Measurements from ENCODE around the gene SHOX. TPM values are rescaled to one million over a fixed set of nuclear protein-coding genes. Genes with fewer than 3 reads are reported as not detected.

Gene SHOX
- total RNA-seq, 1 experiment from 2014 or later, result not detected

DNA sequence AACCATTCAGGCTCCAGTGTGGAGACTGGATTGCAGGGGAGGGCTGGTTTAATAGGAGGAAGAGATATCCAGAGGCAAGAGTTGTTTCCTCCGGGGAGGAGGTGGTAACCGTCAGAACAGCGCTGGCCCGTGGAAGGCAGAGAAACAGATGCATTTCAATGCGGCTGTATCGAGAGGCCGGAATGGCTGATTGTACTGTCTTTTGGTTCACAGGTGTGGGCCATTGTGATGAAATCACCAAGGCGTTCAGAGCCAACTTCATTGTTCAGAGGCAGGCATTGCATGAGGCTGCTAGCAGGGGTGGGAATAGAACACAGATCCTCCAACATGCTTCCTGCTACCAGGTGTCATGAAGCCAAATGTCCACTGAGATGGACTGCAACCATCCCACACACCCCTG lies 53.0 kb downstream of the SHOX start:
- H3K9me2 ChIP-seq (ENCODE audit: insufficient read depth), result no peaks in the 10 kb centered on the region
- H4K20me1 ChIP-seq (ENCODE audit: insufficient read depth), result no peaks in the 10 kb centered on the region
- no peaks in the 10 kb centered on the region; the same call in 1 of the 2 replicates for H3K27me3 ChIP-seq (ENCODE audit: insufficient read depth, low read length)
- intact Hi-C loops (cut with micrococcal nuclease), result no loop called here
- no peaks in the 10 kb centered on the region for H3K9me3 ChIP-seq (ENCODE audit: control insufficient read depth in 1 of 2, insufficient read depth in 1 of 2, low read depth in 1 of 2, low read length in 2 of 2)
- ATAC-seq (no peak), DNase-seq (ENCODE audit: low read depth, low spot score) (no peak)
- H3K4me3 ChIP-seq (replicated peaks in 1 of 2; ENCODE audit: low read depth in 1 of 2, low read length in 2 of 2), result no peak overlapping the region
- POLR2A ChIA-PET, result no interaction called here
- H3K36me3 ChIP-seq (ENCODE audit: control insufficient read depth in 1 of 2, insufficient read depth in 2 of 2, low read length in 2 of 2), result no peaks in the 10 kb centered on the region
- RAD21 ChIA-PET (ENCODE audit: low non-redundant PET in 1 of 2, low total read pairs in 2 of 2, uncharacterized antibody in 2 of 2, unreplicated experiment in 2 of 2), result no interaction called here
- no peak overlapping the region for H3K4me2 ChIP-seq (ENCODE audit: low read length)
- CTCF ChIA-PET, result no interaction called here
- TF ChIP-seq RAD21 (IDR thresholded peaks at IDR 0.05; ENCODE audit: low read depth), result no peak
- TF ChIP-seq POLR2AphosphoS5 (IDR thresholded peaks at IDR 0.05; ENCODE audit: low read depth, low read length), result no peak
- TF ChIP-seq ZNF274 (IDR thresholded peaks at IDR 0.05; ENCODE audit: low read depth, low read length), result no peak
- no peak for TF ChIP-seq FOSL1 (IDR thresholded peaks at IDR 0.05; ENCODE audit: low read depth)
- TF ChIP-seq ELF1 (IDR thresholded peaks at IDR 0.05; ENCODE audit: borderline replicate concordance, low read depth), result no peak
- TF ChIP-seq, protein P1, sequence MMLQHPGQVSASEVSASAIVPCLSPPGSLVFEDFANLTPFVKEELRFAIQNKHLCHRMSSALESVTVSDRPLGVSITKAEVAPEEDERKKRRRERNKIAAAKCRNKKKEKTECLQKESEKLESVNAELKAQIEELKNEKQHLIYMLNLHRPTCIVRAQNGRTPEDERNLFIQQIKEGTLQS (IDR thresholded peaks at IDR 0.05), result no peak
- TF ChIP-seq, protein P2, sequence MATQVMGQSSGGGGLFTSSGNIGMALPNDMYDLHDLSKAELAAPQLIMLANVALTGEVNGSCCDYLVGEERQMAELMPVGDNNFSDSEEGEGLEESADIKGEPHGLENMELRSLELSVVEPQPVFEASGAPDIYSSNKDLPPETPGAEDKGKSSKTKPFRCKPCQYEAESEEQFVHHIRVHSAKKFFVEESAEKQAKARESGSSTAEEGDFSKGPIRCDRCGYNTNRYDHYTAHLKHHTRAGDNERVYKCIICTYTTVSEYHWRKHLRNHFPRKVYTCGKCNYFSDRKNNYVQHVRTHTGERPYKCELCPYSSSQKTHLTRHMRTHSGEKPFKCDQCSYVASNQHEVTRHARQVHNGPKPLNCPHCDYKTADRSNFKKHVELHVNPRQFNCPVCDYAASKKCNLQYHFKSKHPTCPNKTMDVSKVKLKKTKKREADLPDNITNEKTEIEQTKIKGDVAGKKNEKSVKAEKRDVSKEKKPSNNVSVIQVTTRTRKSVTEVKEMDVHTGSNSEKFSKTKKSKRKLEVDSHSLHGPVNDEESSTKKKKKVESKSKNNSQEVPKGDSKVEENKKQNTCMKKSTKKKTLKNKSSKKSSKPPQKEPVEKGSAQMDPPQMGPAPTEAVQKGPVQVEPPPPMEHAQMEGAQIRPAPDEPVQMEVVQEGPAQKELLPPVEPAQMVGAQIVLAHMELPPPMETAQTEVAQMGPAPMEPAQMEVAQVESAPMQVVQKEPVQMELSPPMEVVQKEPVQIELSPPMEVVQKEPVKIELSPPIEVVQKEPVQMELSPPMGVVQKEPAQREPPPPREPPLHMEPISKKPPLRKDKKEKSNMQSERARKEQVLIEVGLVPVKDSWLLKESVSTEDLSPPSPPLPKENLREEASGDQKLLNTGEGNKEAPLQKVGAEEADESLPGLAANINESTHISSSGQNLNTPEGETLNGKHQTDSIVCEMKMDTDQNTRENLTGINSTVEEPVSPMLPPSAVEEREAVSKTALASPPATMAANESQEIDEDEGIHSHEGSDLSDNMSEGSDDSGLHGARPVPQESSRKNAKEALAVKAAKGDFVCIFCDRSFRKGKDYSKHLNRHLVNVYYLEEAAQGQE (IDR thresholded peaks at IDR 0.05; ENCODE audit: low read depth), result no peak
- no peak for TF ChIP-seq TCF7L2 (IDR thresholded peaks at IDR 0.05; ENCODE audit: borderline replicate concordance, extremely low read depth, insufficient read depth, insufficient read length)
- TF ChIP-seq EGR1 (IDR thresholded peaks at IDR 0.05; ENCODE audit: low read depth), result no peak
- no peak for TF ChIP-seq SRF (IDR thresholded peaks at IDR 0.05; ENCODE audit: low read depth)
- no peak for TF ChIP-seq CEBPB (IDR thresholded peaks at IDR 0.05; ENCODE audit: low read depth)
- no peak for TF ChIP-seq CBX3 (IDR thresholded peaks at IDR 0.05; ENCODE audit: low read depth)
- no TSS peak for BruUV-seq (replicated peaks)
- H3K4me1 ChIP-seq (ENCODE audit: control insufficient read depth in 1 of 2, insufficient read depth in 2 of 2, low read length in 2 of 2), result no peaks in the 10 kb centered on the region
- no peak overlapping the region for H3K27ac ChIP-seq (ENCODE audit: low read depth, low read length)
- H3K9ac ChIP-seq (ENCODE audit: low read length), result no peak overlapping the region
- H2AFZ ChIP-seq (ENCODE audit: low read depth, low read length, poor library complexity, severe bottlenecking), result no peak overlapping the region
- no peaks in the 10 kb centered on the region for H3K79me2 ChIP-seq (ENCODE audit: insufficient read depth, low read length)
